ENCODE results near the gene FKBP8. TPM values are rescaled to one million over a fixed set of nuclear protein-coding genes. Genes with fewer than 3 reads are reported as not detected.

Gene FKBP8
- total RNA-seq, 2 experiments from 2014 or later = 200 to 201 TPM

DNA sequence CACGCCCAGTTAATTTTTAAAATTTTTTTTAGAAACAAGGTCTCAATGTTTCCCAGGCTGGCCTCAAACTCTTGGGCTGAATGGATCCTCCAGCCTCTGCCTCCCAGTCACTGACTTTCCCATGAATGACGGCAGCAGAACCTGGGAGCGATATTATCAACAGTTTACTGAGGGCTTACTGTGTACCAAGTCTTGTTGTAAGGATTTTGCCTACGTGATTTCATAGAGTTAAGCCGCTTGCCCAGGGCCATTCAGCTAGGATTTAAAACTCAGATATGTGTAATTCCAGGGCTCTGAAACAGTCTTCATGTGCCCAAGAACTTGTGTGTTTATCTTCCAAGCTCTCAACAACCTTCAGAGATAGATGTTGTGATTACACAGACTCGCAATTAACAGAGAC, 8.3 kb upstream of the FKBP8 start:
- Histone ChIP-seq H3K9me2 (ENCODE audit: insufficient read depth, low read length) (no peaks in the 10 kb centered on the region), H3K36me3 (ENCODE audit: insufficient read depth, low read length) (no peaks in the 10 kb centered on the region), H4K20me1 (ENCODE audit: insufficient read depth, low read length) (no peaks in the 10 kb centered on the region), H3K79me2 (ENCODE audit: insufficient read depth, low read depth, low read length) (no peaks in the 10 kb centered on the region), H3K9me3 (ENCODE audit: low read length) (no peaks in the 10 kb centered on the region), H2AFZ (ENCODE audit: low read length) (no peak overlapping the region), H3K4me1 (ENCODE audit: insufficient read depth, low read length, poor library complexity, severe bottlenecking) (peaks cover 9% of the 10 kb centered on the region), H3K4me2 (ENCODE audit: low read length) (no peak overlapping the region), H3K4me3 (ENCODE audit: low read depth, low read length, poor library complexity, severe bottlenecking) (no peak overlapping the region), H3K27ac (ENCODE audit: low read depth, low read length, poor library complexity, severe bottlenecking) (no peak overlapping the region)
- no TSS peak for BruUV-seq (replicated peaks)
- ChIA-PET POLR2A (interaction anchor here (0.5 to 1.2 kb wide), 2 partner anchors 39 to 255 kb away, joined by 3 to 4 read pairs; no protein-coding TSS in a partner anchor), CTCF (ENCODE audit: unreplicated experiment) (no interaction called here)
- TF ChIP-seq, protein P1, sequence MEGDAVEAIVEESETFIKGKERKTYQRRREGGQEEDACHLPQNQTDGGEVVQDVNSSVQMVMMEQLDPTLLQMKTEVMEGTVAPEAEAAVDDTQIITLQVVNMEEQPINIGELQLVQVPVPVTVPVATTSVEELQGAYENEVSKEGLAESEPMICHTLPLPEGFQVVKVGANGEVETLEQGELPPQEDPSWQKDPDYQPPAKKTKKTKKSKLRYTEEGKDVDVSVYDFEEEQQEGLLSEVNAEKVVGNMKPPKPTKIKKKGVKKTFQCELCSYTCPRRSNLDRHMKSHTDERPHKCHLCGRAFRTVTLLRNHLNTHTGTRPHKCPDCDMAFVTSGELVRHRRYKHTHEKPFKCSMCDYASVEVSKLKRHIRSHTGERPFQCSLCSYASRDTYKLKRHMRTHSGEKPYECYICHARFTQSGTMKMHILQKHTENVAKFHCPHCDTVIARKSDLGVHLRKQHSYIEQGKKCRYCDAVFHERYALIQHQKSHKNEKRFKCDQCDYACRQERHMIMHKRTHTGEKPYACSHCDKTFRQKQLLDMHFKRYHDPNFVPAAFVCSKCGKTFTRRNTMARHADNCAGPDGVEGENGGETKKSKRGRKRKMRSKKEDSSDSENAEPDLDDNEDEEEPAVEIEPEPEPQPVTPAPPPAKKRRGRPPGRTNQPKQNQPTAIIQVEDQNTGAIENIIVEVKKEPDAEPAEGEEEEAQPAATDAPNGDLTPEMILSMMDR (conservative IDR thresholded peaks at IDR 0.05; ENCODE audit: low read length) = no peak
- TF ChIP-seq EZH2phosphoT487 (IDR thresholded peaks at IDR 0.05; ENCODE audit: borderline replicate concordance, low read depth, low read length) = no peak
- DNase-seq (ENCODE audit: low spot score) = no peak
- intact Hi-C loops (cut with micrococcal nuclease; ENCODE audit: unreplicated experiment) = no loop called here

DNA sequence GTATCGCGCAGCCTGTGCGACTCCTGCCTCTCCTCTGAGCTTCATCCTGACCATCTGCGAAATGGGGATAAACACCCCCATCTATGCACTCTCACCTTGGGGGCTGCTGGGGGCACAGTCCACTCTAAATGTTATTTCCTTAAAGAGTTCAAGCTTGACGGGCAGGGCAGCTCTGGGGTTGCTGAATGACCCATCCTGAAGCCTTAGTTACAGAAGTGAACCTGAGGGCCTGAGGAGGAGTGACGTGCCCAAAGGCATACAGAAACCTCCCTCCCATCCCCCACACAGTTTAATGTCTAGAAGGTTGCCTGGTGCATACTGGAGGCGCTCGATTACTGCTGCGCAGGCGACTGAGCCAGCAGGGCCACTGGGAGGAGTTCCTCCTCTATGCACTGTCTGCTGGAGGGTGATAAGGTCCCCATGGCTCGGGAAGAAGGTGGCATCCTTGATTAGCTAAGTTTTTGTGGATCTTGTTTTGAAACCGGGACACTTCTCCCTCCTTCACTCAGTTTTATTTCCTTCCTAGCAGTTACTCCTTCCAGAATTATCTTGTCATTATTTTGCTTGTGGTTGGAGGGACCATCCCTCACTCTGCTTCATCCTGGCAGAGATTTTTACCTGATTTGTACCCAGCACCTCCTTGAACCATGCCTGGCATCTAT, 572 bp upstream of the FKBP8 start:
- BruUV-seq (replicated peaks) = no TSS peak
- peak overlapping the region; percentile 97 for H3K4me2 ChIP-seq (ENCODE audit: low read length)
- peak overlapping the region; percentile 85 for H2AFZ ChIP-seq (ENCODE audit: low read length)
- intact Hi-C loops (cut with micrococcal nuclease; ENCODE audit: unreplicated experiment) = loop anchor here (1.0 to 2.0 kb wide), 2 partner anchors 22 to 45 kb away; partner anchors contain the start of genes ELL and REX1BD
- no peaks in the 10 kb centered on the region for H4K20me1 ChIP-seq (ENCODE audit: insufficient read depth, low read length)
- H3K36me3 ChIP-seq (ENCODE audit: insufficient read depth, low read length) = peaks cover 27% of the 10 kb centered on the region
- CTCF ChIA-PET (ENCODE audit: unreplicated experiment) = interaction anchor here (0.5 to 1.4 kb wide), 4 partner anchors 8 to 50 kb away, joined by 3 to 7 read pairs (median 4); partner anchors contain the start of gene ELL
- peaks cover 12% of the 10 kb centered on the region for H3K79me2 ChIP-seq (ENCODE audit: insufficient read depth, low read depth, low read length)
- POLR2A ChIA-PET = interaction anchor here (0.8 to 1.8 kb wide), 11 partner anchors 9 to 120 kb away, joined by 3 to 16 read pairs (median 4); partner anchors contain the start of genes ELL, KXD1, REX1BD and UBA52
- peak overlapping the region; percentile 76 for H3K4me3 ChIP-seq (ENCODE audit: low read depth, low read length, poor library complexity, severe bottlenecking)
- peak; percentile 92 for DNase-seq (ENCODE audit: low spot score)
- peaks cover 19% of the 10 kb centered on the region for H3K4me1 ChIP-seq (ENCODE audit: insufficient read depth, low read length, poor library complexity, severe bottlenecking)
- peak overlapping the region; percentile 54 for H3K27ac ChIP-seq (ENCODE audit: low read depth, low read length, poor library complexity, severe bottlenecking)
- no peaks in the 10 kb centered on the region for H3K9me2 ChIP-seq (ENCODE audit: insufficient read depth, low read length)
- H3K9me3 ChIP-seq (ENCODE audit: low read length) = no peaks in the 10 kb centered on the region
- TF ChIP-seq, protein P1 (conservative IDR thresholded peaks at IDR 0.05; ENCODE audit: low read length) = peak; percentile 64
- TF ChIP-seq EZH2phosphoT487 (IDR thresholded peaks at IDR 0.05; ENCODE audit: borderline replicate concordance, low read depth, low read length) = no peak
